Measurements from ENCODE around the gene TRAP1.

TRAP1 gene

GRCh38 chr16:3701531-3701930 is 15.8 kb downstream of the TRAP1 start:
- no peak overlapping the region for H3K9ac ChIP-seq (ENCODE audit: low read depth, low read length)
- no peaks in the 10 kb centered on the region for H3K9me3 ChIP-seq (ENCODE audit: control insufficient read depth, insufficient read depth, low read length)
- H3K36me3 ChIP-seq (ENCODE audit: control insufficient read depth, insufficient read depth, low read length), result no peaks in the 10 kb centered on the region
- no peaks in the 10 kb centered on the region for H3K27me3 ChIP-seq (ENCODE audit: control insufficient read depth, insufficient read depth, low read length)
- H3K4me3 ChIP-seq (ENCODE audit: low read depth, low read length), result no peak overlapping the region
- no peaks in the 10 kb centered on the region for H3K4me1 ChIP-seq (ENCODE audit: control insufficient read depth, insufficient read depth, low read length)

DNA sequence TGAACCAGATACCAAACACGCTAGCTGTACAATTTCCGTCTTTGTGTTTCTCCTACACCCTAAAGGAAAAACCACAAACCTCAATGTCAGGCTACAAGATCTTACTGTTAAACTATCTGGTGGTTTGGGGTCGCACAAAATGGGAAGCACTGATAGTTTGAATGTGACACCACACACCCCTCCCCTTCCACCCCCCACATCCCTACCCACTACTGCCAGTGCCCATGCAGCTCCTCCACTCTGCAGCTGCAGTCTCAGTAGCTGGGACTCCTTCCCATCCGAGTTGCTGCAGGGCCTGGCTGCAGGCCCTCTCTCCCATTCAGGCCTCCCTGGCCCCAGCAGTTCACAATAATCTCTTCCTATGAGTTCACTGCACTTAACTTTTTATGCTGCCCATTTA is 18.4 kb downstream of the TRAP1 start:
- H3K27me3 ChIP-seq (ENCODE audit: control insufficient read depth, insufficient read depth, low read length), result no peaks in the 10 kb centered on the region
- H3K9ac ChIP-seq (ENCODE audit: low read depth, low read length), result no peak overlapping the region
- no peaks in the 10 kb centered on the region for H3K9me3 ChIP-seq (ENCODE audit: control insufficient read depth, insufficient read depth, low read length)
- H3K36me3 ChIP-seq (ENCODE audit: control insufficient read depth, insufficient read depth, low read length), result peaks cover 2% of the 10 kb centered on the region
- no peaks in the 10 kb centered on the region for H3K4me1 ChIP-seq (ENCODE audit: control insufficient read depth, insufficient read depth, low read length)
- no peak overlapping the region for H3K4me3 ChIP-seq (ENCODE audit: low read depth, low read length)

GRCh38 chr16:3696425-3697218 is 20.7 kb downstream of the TRAP1 start:
- H3K9ac ChIP-seq (ENCODE audit: low read depth, low read length), result no peak overlapping the region

DNA sequence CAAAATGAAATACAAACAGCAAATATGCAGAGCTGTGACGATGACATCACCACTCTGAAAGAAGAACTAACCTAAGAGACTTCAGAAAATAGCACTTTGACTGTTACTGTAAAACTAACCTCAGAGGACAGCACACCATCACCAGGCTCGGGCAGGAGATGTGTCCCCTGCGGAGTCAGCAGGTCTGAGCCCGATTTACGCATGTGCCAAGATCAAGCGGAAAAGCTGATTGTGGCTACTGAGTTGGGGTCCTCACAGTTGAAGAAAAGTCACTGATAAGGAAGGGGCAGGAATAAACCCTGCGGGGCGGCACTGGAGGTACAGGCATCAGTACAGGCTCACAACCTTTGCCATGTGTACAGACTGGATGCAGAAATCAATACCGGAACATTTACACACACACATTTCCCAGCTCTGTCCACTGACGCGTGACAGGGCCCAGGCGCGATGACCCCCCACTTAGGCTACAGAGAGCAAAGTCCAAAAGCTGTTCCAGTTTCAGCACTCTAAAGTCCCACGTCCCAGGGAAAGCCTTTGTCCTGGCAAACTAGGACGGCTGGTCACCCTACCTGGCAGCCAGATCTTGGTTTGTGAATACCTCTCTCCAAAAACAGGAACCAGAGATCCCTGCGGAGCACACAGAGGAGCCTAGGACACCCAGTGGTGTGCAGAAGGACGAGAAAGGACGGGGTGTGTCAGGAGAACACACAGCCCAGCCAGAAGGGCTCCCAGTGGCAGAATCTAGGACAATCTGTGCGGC is 21.5 kb downstream of the TRAP1 start:
- no peaks in the 10 kb centered on the region for H3K27me3 ChIP-seq (ENCODE audit: control insufficient read depth, insufficient read depth, low read length)
- H3K9me3 ChIP-seq (ENCODE audit: control insufficient read depth, insufficient read depth, low read length), result no peaks in the 10 kb centered on the region
- no peak overlapping the region for H3K4me3 ChIP-seq (ENCODE audit: low read depth, low read length)
- peaks cover 4% of the 10 kb centered on the region for H3K36me3 ChIP-seq (ENCODE audit: control insufficient read depth, insufficient read depth, low read length)
- H3K4me1 ChIP-seq (ENCODE audit: control insufficient read depth, insufficient read depth, low read length), result no peaks in the 10 kb centered on the region
- H3K9ac ChIP-seq (ENCODE audit: low read depth, low read length), result no peak overlapping the region

More at GRCh38 chr16:3696425-3697218, 20.7 kb downstream of the TRAP1 start:
- Histone ChIP-seq H3K36me3 (ENCODE audit: control insufficient read depth, insufficient read depth, low read length) (peaks cover 3% of the 10 kb centered on the region), H3K4me1 (ENCODE audit: control insufficient read depth, insufficient read depth, low read length) (no peaks in the 10 kb centered on the region), H3K4me3 (ENCODE audit: low read depth, low read length) (no peak overlapping the region), H3K27me3 (ENCODE audit: control insufficient read depth, insufficient read depth, low read length) (no peaks in the 10 kb centered on the region), H3K9me3 (ENCODE audit: control insufficient read depth, insufficient read depth, low read length) (no peaks in the 10 kb centered on the region)

- Histone ChIP-seq H3K36me3 (ENCODE audit: control insufficient read depth, insufficient read depth, low read length) (peaks cover 6% of the 10 kb centered on the region), H3K27me3 (ENCODE audit: control insufficient read depth, insufficient read depth, low read length) (no peaks in the 10 kb centered on the region), H3K4me3 (ENCODE audit: low read depth, low read length) (no peak overlapping the region), H3K9ac (ENCODE audit: low read depth, low read length) (no peak overlapping the region), H3K4me1 (ENCODE audit: control insufficient read depth, insufficient read depth, low read length) (peaks cover 2% of the 10 kb centered on the region), H3K9me3 (ENCODE audit: control insufficient read depth, insufficient read depth, low read length) (no peaks in the 10 kb centered on the region)
Measured at GRCh38 chr16:3694051-3694450, 23.3 kb downstream of the TRAP1 start.

DNA sequence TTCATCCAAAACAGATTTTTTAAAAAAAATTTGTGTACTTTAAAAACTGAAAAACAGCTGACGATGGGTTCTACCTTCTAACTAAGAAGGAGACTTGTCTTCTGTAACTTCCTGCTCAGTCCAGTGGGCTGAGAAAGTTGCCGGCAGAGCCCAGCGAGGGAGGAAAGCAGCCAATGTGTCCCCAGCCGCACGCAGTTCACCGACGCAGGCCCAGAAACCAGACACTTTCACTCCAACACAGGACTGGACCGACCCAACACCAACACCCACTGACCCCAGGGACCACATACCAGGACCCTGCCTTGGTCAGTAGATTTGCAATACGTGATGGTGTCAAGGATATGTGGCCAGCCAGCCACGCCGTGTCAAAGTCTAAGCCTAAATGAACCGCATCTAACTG is 25.6 kb downstream of the TRAP1 start:
- no peak overlapping the region for H3K9ac ChIP-seq (ENCODE audit: low read depth, low read length)
- H3K36me3 ChIP-seq (ENCODE audit: control insufficient read depth, insufficient read depth, low read length), result peaks cover 18% of the 10 kb centered on the region
- no peak overlapping the region for H3K4me3 ChIP-seq (ENCODE audit: low read depth, low read length)

DNA sequence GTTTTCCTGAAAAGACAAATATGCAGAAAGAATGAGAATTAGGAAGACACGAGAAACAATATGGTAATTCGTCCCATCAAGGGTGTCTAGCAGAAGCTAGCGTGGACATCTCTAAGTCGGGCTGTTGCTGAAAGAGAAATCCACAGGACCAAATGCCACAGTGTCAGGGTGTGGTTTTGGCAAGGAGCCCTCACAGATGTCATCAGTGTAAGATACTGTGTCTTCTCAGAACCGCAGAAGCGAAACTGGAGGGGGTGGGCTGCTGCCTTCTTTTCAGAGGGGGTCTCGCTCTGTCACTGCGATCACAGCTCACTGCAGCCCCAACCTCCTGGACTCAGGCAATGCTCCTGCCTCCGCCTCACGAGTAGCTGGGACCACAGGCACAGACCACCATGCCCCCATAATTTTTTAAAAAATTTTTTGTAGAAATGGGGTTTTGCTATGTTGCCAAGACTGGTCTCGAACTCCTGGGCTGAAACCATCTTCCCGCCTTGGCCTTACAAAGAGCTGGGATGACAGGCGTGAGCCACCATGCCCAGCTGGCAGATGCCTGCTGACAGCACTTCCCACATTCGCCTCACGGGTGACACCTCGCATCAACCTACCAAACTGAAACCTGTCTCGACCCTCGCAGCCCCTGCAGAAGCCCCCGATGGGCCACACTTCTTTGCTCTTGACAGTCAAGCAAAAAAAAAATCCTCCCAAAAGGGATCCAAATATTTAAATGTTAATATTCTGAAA is 26.2 kb downstream of the TRAP1 start:
- no peak overlapping the region for H3K4me3 ChIP-seq (ENCODE audit: low read depth, low read length)
- peaks cover 2% of the 10 kb centered on the region for H3K4me1 ChIP-seq (ENCODE audit: control insufficient read depth, insufficient read depth, low read length)
- peaks cover 18% of the 10 kb centered on the region for H3K36me3 ChIP-seq (ENCODE audit: control insufficient read depth, insufficient read depth, low read length)
- no peak overlapping the region for H3K9ac ChIP-seq (ENCODE audit: low read depth, low read length)
- no peaks in the 10 kb centered on the region for H3K27me3 ChIP-seq (ENCODE audit: control insufficient read depth, insufficient read depth, low read length)
- no peaks in the 10 kb centered on the region for H3K9me3 ChIP-seq (ENCODE audit: control insufficient read depth, insufficient read depth, low read length)

More for the DNA sequence above, 25.6 kb downstream of the TRAP1 start:
- Histone ChIP-seq H3K27me3 (ENCODE audit: control insufficient read depth, insufficient read depth, low read length) (no peaks in the 10 kb centered on the region), H3K9me3 (ENCODE audit: control insufficient read depth, insufficient read depth, low read length) (no peaks in the 10 kb centered on the region), H3K4me1 (ENCODE audit: control insufficient read depth, insufficient read depth, low read length) (peaks cover 2% of the 10 kb centered on the region)

DNA sequence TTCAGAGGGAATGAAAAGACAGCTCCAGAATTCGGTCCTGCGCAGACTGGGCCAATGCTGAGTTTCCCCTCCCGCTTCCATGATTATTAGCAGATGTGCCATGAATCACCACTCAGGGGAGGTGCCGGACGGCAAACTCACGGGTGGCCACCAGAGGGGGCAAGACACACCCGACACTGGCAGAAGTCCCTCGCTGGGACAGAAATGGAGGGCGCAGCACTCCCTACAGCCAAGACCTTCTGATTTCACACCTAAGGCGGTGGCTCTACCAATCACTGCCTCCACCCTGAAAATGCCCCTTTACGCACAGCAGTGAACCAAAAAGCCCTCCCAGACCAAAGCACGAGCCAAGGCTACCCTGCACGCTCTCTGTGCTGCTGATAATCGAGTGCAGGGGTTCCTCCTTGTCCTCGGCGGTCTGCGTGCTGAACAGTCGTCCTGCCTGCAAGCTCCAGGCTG is 26.8 kb downstream of the TRAP1 start:
- Histone ChIP-seq H3K36me3 (ENCODE audit: control insufficient read depth, insufficient read depth, low read length) (peaks cover 25% of the 10 kb centered on the region), H3K4me3 (ENCODE audit: low read depth, low read length) (no peak overlapping the region), H3K9me3 (ENCODE audit: control insufficient read depth, insufficient read depth, low read length) (no peaks in the 10 kb centered on the region), H3K4me1 (ENCODE audit: control insufficient read depth, insufficient read depth, low read length) (peaks cover 2% of the 10 kb centered on the region), H3K9ac (ENCODE audit: low read depth, low read length) (no peak overlapping the region), H3K27me3 (ENCODE audit: control insufficient read depth, insufficient read depth, low read length) (no peaks in the 10 kb centered on the region)

GRCh38 chr16:3689731-3690130 is 27.6 kb downstream of the TRAP1 start:
- peaks cover 32% of the 10 kb centered on the region for H3K36me3 ChIP-seq (ENCODE audit: control insufficient read depth, insufficient read depth, low read length)

GRCh38 chr16:3687792-3688191 is 29.5 kb downstream of the TRAP1 start:
- Histone ChIP-seq H3K27me3 (ENCODE audit: control insufficient read depth, insufficient read depth, low read length) (no peaks in the 10 kb centered on the region), H3K4me3 (ENCODE audit: low read depth, low read length) (no peak overlapping the region), H3K9ac (ENCODE audit: low read depth, low read length) (no peak overlapping the region), H3K4me1 (ENCODE audit: control insufficient read depth, insufficient read depth, low read length) (peaks cover 2% of the 10 kb centered on the region), H3K36me3 (ENCODE audit: control insufficient read depth, insufficient read depth, low read length) (peaks cover 29% of the 10 kb centered on the region), H3K9me3 (ENCODE audit: control insufficient read depth, insufficient read depth, low read length) (no peaks in the 10 kb centered on the region)

More at GRCh38 chr16:3689731-3690130, 27.6 kb downstream of the TRAP1 start:
- Histone ChIP-seq H3K9me3 (ENCODE audit: control insufficient read depth, insufficient read depth, low read length) (no peaks in the 10 kb centered on the region), H3K9ac (ENCODE audit: low read depth, low read length) (no peak overlapping the region), H3K27me3 (ENCODE audit: control insufficient read depth, insufficient read depth, low read length) (no peaks in the 10 kb centered on the region), H3K4me3 (ENCODE audit: low read depth, low read length) (no peak overlapping the region), H3K4me1 (ENCODE audit: control insufficient read depth, insufficient read depth, low read length) (peaks cover 2% of the 10 kb centered on the region)

DNA sequence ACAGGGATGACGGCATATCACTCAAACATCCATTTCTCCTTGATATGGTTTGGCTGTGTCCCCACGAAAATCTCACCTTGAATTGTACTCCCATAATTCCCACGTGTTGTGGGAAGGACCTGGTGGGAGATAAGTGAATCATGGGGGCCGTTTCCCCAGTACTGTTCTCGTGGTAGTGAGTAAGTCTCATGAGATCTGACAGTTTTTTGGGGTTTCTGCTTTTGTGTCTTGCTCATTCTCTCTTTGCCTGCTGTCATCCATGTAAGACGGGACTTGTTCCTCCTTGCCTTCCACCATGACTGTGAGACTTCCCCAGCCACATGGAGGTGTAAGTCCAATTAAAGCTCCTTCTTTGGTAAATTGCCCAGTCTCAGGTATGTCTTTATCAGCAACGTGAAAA is 30.3 kb downstream of the TRAP1 start:
- Histone ChIP-seq H3K27me3 (ENCODE audit: control insufficient read depth, insufficient read depth, low read length) (no peaks in the 10 kb centered on the region), H3K9me3 (ENCODE audit: control insufficient read depth, insufficient read depth, low read length) (no peaks in the 10 kb centered on the region), H3K4me3 (ENCODE audit: low read depth, low read length) (no peak overlapping the region), H3K4me1 (ENCODE audit: control insufficient read depth, insufficient read depth, low read length) (peaks cover 2% of the 10 kb centered on the region), H3K36me3 (ENCODE audit: control insufficient read depth, insufficient read depth, low read length) (peaks cover 29% of the 10 kb centered on the region), H3K9ac (ENCODE audit: low read depth, low read length) (no peak overlapping the region)
